Measurements from ENCODE around the gene PNMA8B. TPM values are rescaled to one million over a fixed set of nuclear protein-coding genes. Genes with fewer than 3 reads are reported as not detected.
"Not testable (repeated sequence)": the region's sequence is repeated elsewhere in the genome, so short reads cannot be mapped to it uniquely, and the experiment has no call there.

PNMA8B gene, protein sequence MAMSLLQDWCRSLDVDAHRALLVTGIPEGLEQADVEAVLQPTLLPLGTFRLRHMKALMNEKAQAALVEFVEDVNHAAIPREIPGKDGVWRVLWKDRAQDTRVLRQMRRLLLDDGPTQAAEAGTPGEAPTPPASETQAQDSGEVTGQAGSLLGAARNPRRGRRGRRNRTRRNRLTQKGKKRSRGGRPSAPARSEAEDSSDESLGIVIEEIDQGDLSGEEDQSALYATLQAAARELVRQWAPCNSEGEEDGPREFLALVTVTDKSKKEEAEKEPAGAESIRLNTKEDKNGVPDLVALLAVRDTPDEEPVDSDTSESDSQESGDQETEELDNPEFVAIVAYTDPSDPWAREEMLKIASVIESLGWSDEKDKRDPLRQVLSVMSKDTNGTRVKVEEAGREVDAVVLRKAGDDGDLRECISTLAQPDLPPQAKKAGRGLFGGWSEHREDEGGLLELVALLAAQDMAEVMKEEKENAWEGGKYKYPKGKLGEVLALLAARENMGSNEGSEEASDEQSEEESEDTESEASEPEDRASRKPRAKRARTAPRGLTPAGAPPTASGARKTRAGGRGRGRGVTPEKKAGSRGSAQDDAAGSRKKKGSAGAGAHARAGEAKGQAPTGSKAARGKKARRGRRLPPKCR
- 0.75 TPM for total RNA-seq
- long read RNA-seq, full-length matches to known transcripts = 4 of 4 reads
- long read RNA-seq, partial matches to known transcripts = 0 of 4 reads
- long read RNA-seq, other reads (novel, unspliced or antisense) = 0 of 4 reads

DNA sequence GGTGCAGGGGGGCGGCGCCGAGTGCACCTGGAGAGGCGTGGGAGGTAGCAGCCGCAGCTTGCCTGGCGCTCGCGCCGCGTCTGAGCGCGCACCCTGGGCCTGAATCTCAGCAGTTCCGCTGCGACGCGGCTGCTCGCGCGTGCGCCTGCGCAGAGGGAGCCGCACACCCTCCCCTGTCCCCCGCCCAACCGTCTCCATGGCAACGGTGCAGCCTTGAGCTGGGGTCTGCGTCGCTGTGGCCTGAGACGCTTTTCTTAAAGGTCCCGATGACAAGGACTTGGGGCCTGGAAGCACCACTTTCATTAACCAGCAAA lies at the start of gene PNMA8B:
PNMA8B (minus strand) TSS at position 82 of the 314 bp plus-strand sequence. CDS start 402 bp downstream, outside the sequence.
- DNase-seq (ENCODE audit: low spot score) = no peak
- intact Hi-C loops (cut with DNase I) = no loop called here

DNA sequence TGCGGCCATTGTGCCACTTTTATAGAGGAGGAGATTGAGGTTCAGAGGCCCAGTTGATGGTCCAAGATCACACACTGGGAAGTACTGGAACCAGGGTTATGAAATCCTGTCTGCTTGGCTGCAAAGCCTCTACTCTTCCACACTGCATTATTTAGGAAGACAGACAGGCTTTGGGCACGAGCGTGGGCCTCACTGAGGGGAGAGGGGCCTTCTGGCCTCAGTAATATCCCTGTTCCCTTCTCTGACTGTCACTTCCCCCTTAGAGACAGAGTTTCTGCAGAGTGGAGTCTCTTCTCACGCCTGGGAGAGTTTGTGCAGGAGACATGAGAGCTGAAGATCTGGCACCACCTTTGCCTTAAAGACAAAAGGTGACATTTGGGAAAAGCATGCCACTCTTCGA lies 49.0 kb upstream of the PNMA8B start:
- no peak for DNase-seq (ENCODE audit: low spot score)
- intact Hi-C loops (cut with DNase I) = loop anchor here (10.0 kb wide), 1 partner anchor 120 kb away; the partner anchor contains the start of gene DACT3

DNA sequence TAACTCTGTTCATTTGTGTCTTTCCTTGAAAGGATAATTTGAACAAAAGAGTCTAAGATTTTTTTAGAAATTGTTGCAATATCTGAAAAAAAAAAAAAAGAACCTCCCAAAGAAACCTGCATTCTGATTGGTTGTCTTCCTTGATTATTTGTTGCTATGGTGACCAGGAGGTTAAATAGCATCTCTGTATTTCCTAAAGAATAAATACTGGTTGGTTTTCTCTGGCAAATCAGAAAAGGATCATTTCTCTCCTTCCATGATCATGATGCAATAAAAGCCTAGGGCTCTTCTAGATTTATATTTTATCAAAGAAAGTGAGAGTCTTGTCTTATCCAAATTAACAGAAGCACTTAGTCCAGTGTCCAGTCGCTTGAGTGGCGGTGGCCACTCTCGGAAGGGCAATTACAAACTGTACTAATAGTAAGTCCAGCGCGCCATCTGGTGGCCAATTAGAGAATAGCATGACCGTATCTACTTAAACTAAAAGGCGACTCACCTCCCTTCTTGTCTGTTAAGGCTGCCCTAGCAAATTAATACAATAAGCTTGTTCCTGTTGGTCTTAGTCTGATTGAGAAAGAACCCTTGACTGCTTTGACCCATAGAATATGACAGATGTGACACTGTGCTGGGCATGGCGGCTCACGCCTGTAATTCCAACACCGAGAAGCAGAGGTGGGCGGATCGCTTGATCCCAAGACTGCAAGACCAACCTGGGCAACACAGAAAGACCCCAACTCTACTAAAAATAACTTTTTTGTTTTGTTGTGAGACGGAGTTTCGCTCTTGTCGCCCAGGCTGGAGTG lies 47.0 kb upstream of the PNMA8B start:
- intact Hi-C loops (cut with DNase I) = loop anchor here (10.0 kb wide), 1 partner anchor 122 kb away; the partner anchor contains the start of gene DACT3

DNA sequence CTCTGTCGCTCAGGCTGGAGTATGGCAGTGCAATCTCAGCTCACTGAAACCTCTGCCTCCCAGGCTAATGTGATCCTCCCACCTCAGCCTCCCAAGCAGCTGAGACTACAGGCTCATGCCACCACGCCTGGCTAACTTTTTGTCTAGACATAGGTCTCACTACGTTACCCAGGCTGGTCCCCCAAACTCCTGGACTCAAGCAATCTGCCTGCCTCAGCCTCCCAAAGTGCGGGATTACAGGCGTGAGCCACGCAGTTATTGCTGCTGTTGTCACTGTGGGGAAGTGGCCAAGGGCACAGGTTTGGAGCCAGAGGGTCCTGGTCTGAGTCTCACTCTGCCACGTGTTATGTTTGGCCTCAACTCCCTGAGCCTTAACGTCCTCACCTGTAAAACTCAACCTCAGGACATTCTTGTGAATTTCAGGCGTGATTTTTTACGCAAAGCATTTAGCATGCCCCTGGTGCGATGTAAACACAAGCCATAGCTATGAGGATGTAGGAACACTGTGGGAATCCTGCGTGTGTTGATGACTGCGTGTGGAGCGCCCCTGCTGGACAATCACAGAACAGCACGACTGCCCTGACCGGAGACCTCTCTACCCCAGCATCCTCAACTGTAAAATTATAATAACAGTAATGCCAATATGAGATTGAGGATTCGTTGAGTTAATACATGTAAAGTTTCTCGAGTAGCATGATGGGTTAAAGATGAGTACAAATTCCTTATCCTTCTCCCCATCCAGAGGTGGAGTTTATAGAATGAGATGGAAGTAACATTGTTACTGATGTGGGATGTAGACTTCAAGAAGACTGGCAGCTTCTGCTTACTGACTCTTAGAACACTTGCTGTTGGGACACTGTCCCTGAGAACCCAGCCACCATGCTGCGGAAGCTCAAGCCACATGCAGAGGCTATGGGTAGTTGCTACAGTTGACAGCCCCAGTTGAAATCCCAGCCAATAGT lies 41.8 kb upstream of the PNMA8B start:
- no peak for DNase-seq (ENCODE audit: low spot score)
- intact Hi-C loops (cut with DNase I) = no loop called here

More for the DNA sequence above, 47.0 kb upstream of the PNMA8B start:
- DNase-seq (ENCODE audit: low spot score) = peak; percentile 89

DNA sequence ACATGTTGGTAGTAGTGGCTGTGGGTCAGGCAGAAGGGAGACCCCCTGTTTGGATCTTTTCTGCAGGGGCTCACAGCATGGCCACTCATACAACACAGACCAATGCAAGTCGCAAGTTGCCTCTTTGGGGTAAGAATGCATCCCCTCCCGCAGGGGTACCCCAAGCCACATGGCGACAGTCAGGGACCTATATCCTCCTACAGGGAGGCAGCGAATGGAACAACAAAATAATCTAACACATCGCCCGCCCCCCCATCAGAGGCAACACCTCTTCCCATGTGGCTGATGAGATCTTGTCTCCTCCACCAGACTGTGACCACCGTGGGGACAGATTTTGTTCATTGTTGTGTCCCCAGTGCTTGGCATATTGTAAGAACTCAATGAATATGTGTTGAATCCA lies 40.7 kb upstream of the PNMA8B start:
- intact Hi-C loops (cut with DNase I) = no loop called here
- DNase-seq (ENCODE audit: low spot score) = no peak

DNA sequence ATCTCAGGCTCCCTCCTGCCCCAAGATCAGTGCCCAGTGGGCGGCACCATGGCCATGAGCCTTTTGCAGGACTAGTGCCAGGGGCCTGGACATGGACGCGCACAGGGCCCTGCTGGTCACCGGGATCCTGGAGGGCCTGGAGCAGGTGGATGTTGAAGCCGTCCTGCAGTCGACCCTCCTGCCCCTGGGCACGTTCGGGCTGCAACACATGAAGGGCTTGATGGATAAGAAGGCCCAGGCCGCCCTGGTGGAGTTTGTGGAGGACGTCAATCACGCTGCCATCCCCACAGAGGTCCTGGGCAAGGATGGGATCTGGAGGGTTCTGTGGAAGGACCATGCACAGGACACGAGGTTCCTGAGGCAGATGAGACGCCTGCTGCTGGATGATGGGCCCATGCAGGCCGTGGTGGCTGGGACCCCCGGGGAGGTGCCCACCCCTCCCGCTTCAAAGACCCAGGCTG lies 38.0 kb upstream of the PNMA8B start:
- intact Hi-C loops (cut with DNase I) = no loop called here
- no peak for DNase-seq (ENCODE audit: low spot score)

DNA sequence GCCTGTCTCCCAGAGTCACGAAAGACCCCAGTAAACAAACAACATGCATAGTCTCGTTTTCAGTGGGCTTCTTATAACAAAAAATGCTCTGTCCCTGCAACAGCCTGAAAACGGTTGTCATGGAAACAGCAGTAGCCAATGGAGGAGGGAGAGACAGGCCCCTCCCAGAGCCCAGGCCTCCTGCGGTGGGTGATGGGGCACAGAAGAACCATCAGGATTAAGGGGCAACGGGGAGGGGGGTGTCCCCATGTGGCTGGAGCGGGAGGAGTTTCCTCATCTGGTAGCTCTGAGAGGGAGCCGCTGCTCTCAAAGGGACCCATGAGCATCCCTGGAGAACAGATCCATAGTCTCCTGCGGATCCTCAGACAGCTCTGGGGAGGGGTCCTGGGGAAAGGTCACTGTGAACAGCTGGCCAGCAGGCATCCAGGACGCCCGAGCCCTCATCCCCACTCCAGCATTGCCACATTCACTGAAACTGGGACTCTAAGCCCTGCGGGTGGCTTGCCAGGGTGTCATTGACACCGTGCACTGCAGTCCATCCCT lies 37.5 kb upstream of the PNMA8B start:
- intact Hi-C loops (cut with DNase I) = no loop called here

DNA sequence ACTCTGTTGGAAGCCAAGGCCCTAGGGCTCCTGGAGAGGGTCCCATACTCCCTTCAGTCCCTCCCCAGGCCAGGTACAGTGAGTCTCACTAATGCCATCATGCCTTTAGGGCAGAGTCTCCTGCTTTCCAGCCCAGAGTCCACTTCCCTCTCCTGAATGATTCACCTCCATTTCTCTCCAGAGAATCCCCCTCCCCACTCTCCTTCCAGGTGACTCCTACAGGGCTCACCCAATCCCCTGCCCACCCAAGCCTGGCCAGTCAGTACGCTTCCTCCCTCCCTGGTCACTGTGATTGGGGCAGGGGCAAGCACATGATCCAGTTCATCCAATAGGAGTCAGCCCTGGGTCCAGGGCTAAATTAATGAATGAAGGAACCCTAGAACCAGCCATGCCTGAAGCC lies 35.0 kb upstream of the PNMA8B start:
- no peak for DNase-seq (ENCODE audit: low spot score)
- intact Hi-C loops (cut with DNase I) = no loop called here

More for the DNA sequence above, 37.5 kb upstream of the PNMA8B start:
- DNase-seq (ENCODE audit: low spot score) = no peak

DNA sequence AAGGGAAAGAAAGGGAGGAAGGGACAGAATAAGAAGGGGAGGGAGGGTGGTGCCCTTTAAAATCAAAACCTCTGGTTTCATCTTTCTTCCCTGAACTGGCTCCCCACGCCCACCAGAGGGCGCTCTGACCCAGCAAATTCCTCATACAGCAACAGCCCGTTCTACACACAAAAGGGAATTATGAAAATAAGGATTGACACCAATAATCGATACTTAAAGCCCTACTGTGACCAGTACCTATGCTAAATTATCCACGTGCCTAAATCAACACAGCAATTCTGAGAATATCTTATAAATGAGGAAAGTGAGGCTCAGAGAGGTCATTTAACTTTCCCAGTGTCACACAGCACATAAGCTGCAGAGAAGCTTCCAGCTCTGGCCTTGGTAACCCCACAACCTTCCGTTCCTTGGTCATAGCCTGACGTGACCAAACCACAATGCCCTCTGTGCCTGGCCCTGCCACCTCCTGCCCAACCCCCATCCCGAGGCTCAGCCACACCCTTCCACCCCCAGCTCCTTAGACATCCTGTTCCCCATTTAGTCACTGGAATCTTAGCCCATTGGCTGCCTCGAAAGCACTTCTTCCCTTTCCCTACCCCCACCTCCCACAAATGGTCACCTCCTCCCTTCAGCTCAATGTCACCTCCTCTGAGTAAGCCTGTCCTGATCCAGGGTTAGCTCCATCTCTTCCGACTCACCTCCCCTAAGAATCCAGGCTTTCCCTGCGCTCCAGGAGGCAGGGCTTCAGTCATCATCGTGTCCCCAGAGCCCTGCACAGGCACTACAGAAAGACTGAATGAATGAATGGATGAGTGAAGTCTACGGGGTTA lies 34.2 kb upstream of the PNMA8B start:
- DNase-seq (ENCODE audit: low spot score) = no peak
- intact Hi-C loops (cut with DNase I) = no loop called here

DNA sequence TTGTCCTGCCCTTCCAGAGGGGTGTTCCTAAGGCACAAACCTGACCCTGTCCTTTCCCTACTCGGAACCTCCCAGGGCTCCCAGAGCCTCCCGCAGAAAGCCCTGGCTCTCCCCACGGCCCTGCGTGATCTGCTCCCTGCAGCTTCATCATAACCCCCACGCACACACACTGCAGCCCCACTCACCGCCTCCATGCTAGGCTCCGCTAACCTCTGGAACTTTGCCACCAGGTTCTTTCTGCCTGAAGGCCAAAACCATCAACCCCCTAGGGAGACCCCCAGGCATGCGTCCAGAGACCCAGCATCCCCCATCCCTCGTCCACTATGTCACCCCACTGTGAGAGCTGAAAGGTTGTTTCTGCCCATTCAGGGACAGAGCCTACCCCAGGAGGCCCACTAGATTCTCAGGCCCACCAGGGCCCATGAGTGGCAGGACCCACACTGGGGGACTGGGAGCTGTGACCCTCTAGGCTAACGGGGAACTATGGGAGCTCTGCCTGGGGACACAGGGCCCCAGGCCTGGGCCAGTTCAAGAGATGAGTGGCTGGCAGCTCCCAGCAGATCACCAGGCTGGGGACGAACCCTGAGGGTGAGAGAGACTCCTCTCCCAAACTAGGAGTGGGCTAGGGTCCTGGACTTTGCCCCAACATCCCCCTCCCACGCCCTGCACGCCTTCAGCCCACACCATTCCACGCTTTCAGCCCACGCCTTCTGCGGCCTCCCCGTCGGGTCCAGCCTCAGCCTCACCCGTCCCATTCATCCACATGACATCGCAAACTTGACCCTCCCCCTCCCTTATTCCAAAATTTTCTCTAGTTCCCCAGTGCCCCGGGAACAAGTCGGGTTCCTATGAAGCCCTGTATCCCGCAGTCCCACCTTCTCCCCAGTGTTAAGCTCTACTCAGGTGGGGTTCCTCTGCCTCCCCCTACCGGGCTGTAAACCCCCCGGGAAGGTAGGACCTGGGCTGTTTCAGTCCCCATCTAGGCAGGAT lies 33.2 kb upstream of the PNMA8B start:
- intact Hi-C loops (cut with DNase I) = no loop called here
- DNase-seq (ENCODE audit: low spot score) = no peak

DNA sequence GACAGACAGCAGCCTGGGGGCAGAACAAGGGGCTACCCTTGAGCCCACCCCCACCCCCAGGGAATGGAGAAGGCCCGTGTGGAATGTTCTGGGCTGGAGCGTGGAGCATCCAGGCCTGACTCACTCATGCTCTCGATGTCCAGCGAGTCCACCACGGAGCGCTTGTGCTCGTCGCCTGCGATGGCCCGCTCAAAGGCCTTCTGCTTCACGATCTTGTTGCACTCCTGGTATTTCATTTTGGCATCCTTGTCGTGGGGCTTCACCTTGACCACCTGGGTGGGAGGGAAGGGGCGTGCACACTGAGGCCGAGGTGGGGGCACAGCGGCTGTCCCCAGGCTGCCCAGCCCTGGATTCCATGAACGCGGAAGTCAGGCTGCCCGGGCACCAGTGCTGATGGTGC lies 31.1 kb upstream of the PNMA8B start:
- DNase-seq (ENCODE audit: low spot score); intact Hi-C loops (cut with DNase I): not testable (repeated sequence)

DNA sequence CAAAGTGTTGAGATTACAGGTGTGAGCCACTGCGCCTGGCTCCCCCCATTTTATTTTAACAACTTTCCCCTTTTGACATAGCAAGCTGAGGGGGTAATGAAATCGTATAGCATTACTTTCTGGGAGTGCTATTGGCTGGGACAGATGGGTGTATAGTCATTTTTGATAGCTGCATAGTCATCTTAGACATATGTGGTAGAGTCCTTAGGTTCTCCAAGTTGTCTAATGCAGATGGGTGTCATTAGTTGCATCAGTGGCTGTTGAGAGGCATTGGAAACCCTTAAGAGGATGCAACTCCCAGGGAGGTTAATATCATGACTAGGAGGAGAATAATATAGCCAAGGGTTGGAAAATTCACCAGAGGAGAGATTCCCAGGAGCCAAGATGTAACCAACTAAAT lies 28.6 kb upstream of the PNMA8B start:
- DNase-seq (ENCODE audit: low spot score) = no peak
- intact Hi-C loops (cut with DNase I) = no loop called here

DNA sequence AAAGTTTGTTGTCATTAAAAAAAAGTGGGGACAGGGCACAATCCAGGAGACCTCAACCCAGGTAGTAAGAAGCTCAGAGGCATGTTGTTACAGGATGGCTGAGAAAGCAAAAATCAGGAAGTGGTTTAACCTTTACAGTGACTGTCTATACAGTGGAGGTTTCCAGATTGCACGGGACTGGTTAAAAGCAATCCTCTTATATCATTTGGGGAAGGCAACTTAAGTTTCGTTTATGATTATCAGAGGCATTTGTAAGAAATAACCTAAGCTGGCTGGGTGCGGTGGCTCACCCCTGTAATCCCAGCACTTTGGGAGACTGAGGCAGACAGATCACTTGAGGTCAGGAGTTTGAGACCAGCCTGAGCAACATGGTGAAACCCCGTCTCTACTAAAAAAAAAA lies 27.3 kb upstream of the PNMA8B start:
- intact Hi-C loops (cut with DNase I); DNase-seq (ENCODE audit: low spot score): not testable (repeated sequence)

DNA sequence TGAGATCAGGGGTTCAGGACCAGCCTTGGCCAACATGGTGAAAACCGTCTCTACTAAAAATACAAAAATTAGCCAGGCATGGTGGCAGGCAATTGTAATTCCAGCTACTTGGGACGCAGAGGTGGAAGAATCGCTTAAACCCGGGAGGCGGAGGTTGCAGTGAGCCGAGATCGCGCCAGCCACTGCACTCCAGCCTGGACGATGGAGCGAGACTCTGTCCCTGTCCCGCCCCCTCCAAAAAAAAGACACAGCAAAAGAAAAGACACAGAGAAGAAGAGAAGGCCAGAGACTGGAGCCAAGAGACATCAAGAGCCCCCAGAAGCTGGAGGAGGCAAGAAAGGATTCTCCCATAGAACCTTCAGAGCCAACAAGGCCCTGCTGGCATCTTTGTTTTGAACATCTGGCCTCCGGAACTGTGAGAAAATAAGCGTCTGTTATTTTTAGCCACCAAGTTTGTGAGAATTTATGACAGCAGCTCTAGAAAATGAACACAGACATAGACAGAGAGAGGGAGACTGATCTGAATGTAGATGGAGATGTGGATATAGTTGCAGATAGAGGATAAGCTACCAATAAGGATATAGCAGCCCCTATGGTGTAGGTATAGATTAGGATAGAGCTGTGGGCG lies 25.7 kb upstream of the PNMA8B start:
- no peak for DNase-seq (ENCODE audit: low spot score)
- intact Hi-C loops (cut with DNase I) = no loop called here

DNA sequence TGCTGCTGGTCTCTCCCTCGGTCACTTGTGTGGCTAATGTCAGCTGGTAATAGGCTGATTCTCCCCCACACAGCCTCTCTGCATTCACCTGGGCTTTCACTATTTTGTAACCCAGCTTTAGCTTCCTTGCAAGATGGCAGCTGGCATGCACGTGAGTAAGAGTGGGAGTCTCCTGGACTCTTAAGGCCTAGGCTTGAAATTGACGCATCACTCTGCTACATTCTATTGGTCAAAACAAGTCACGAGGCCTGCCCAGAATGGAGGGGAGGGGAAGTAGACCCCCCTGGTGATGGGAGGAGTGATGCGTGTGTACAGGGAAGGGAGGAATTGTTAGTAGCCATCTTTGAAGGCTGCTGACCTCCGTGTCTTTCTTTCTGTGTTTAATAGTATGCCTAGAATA lies 24.9 kb upstream of the PNMA8B start:
- no peak for DNase-seq (ENCODE audit: low spot score)
- intact Hi-C loops (cut with DNase I) = no loop called here

DNA sequence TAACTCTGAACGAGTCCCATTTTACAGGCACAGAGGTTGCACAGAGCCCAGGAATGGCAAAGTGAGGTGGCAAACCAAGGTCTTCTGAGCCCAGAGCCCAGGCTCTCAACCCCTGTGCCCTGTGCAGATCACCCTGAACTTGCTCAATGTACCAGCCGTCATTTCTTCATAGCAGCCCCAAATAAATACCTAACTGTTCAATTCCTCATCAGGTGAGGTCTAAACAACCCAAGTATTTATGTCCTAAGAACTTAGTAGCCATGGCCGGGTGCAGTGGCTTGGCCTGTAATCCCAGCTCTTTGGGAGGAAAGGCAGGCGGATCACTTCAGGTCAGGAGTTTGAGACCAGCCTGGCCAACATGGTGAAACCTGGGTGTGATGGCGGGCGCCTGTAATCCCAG lies 21.8 kb upstream of the PNMA8B start:
- no peak for DNase-seq (ENCODE audit: low spot score)
- intact Hi-C loops (cut with DNase I) = no loop called here
